Measurements from ENCODE around the gene ADARB1.
"Not testable (repeated sequence)": the region's sequence is repeated elsewhere in the genome, so short reads cannot be mapped to it uniquely, and the experiment has no call there.

Gene ADARB1

GRCh38 chr21:45117314-45117713, 42.9 kb downstream of the ADARB1 start:
- no peak for DNase-seq (ENCODE audit: low spot score)

- no peak for DNase-seq (ENCODE audit: low spot score)
Measured at GRCh38 chr21:45118099-45118498, 43.7 kb downstream of the ADARB1 start.

- DNase-seq (ENCODE audit: low spot score): no peak
Measured at GRCh38 chr21:45119812-45120211, 45.4 kb downstream of the ADARB1 start.

GRCh38 chr21:45120975-45121374, 46.6 kb downstream of the ADARB1 start:
- DNase-seq (ENCODE audit: low spot score): no peak

- no peak for DNase-seq (ENCODE audit: low spot score)
Measured at GRCh38 chr21:45122030-45122429, 47.6 kb downstream of the ADARB1 start.

- no peak for DNase-seq (ENCODE audit: low spot score)
Measured at GRCh38 chr21:45122432-45123132, 48.2 kb downstream of the ADARB1 start.

GRCh38 chr21:45123440-45123839, 49.1 kb downstream of the ADARB1 start:
- DNase-seq (ENCODE audit: low spot score): no peak

- no peak for DNase-seq (ENCODE audit: low spot score)
Measured at GRCh38 chr21:45124596-45124995, 50.2 kb downstream of the ADARB1 start.

GRCh38 chr21:45125357-45125756, 51.0 kb downstream of the ADARB1 start:
- no peak for DNase-seq (ENCODE audit: low spot score)

GRCh38 chr21:45126204-45126626, 51.8 kb downstream of the ADARB1 start:
- no peak for DNase-seq (ENCODE audit: low spot score)

GRCh38 chr21:45126983-45127382, 52.6 kb downstream of the ADARB1 start:
- DNase-seq (ENCODE audit: low spot score): no peak

- no peak for DNase-seq (ENCODE audit: low spot score)
Measured at GRCh38 chr21:45127937-45128336, 53.6 kb downstream of the ADARB1 start.

- peak; percentile 82 for DNase-seq (ENCODE audit: low spot score)
Measured at GRCh38 chr21:45128613-45129188, 54.3 kb downstream of the ADARB1 start.

GRCh38 chr21:45129189-45129923, 55.0 kb downstream of the ADARB1 start:
- DNase-seq (ENCODE audit: low spot score): no peak

GRCh38 chr21:45130324-45130774, 56.0 kb downstream of the ADARB1 start:
- no peak for DNase-seq (ENCODE audit: low spot score)

GRCh38 chr21:45131537-45131999, 57.2 kb downstream of the ADARB1 start:
- DNase-seq (ENCODE audit: low spot score): no peak

- DNase-seq (ENCODE audit: low spot score): no peak
Measured at GRCh38 chr21:45132841-45133573, 58.6 kb downstream of the ADARB1 start.

- not testable (repeated sequence) for DNase-seq (ENCODE audit: low spot score)
Measured at GRCh38 chr21:45133574-45134278, 59.3 kb downstream of the ADARB1 start.

GRCh38 chr21:45134279-45135076, 60.1 kb downstream of the ADARB1 start:
- DNase-seq (ENCODE audit: low spot score): no peak

- no peak for DNase-seq (ENCODE audit: low spot score)
Measured at GRCh38 chr21:45135122-45135521, 60.7 kb downstream of the ADARB1 start.

- no peak for DNase-seq (ENCODE audit: low spot score)
Measured at GRCh38 chr21:45135868-45136267, 61.5 kb downstream of the ADARB1 start.
